Cardiac fibroblast (primary cell): ENCODE results near the gene CFAP20DC.
"Not testable (repeated sequence)": the region's sequence is repeated elsewhere in the genome, so short reads cannot be mapped to it uniquely, and the experiment has no call there.

Experiments used
- DNase-seq, 2 donors: peaks; one replicate each; pipeline versions ENCODE4 v3.0.0 to v3.0.0-alpha.2; 2010; ENCODE audit warnings: low read depth in 2 of 2
- H3K4me3 ChIP-seq, 2 donors: replicated peaks in 1 of 2; 1 replicate in 1 of 2; 2 replicates in 1 of 2; pipeline ENCODE4 v1.5.1; 2011; ENCODE audit warnings: low read depth in 2 of 2, low read length in 2 of 2, mild to moderate bottlenecking in 2 of 2, moderate library complexity in 1 of 2
- TF ChIP-seq, protein P1 (sequence below): IDR thresholded peaks from one replicate; pipeline ENCODE4 v1.5.1; 2011; ENCODE audit warnings: low read depth, mild to moderate bottlenecking, low read length, inconsistent platforms

Gene CFAP20DC

GRCh38 chr3:58698246-58698645 is 351.6 kb downstream of the CFAP20DC start:
- no peak for DNase-seq
- TF ChIP-seq, protein P1, sequence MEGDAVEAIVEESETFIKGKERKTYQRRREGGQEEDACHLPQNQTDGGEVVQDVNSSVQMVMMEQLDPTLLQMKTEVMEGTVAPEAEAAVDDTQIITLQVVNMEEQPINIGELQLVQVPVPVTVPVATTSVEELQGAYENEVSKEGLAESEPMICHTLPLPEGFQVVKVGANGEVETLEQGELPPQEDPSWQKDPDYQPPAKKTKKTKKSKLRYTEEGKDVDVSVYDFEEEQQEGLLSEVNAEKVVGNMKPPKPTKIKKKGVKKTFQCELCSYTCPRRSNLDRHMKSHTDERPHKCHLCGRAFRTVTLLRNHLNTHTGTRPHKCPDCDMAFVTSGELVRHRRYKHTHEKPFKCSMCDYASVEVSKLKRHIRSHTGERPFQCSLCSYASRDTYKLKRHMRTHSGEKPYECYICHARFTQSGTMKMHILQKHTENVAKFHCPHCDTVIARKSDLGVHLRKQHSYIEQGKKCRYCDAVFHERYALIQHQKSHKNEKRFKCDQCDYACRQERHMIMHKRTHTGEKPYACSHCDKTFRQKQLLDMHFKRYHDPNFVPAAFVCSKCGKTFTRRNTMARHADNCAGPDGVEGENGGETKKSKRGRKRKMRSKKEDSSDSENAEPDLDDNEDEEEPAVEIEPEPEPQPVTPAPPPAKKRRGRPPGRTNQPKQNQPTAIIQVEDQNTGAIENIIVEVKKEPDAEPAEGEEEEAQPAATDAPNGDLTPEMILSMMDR: no peak
- H3K4me3 ChIP-seq: no peak overlapping the region

GRCh38 chr3:58697561-58697960 is 352.3 kb downstream of the CFAP20DC start:
- no peak for DNase-seq
- TF ChIP-seq, protein P1: no peak
- H3K4me3 ChIP-seq: no peak overlapping the region

DNA sequence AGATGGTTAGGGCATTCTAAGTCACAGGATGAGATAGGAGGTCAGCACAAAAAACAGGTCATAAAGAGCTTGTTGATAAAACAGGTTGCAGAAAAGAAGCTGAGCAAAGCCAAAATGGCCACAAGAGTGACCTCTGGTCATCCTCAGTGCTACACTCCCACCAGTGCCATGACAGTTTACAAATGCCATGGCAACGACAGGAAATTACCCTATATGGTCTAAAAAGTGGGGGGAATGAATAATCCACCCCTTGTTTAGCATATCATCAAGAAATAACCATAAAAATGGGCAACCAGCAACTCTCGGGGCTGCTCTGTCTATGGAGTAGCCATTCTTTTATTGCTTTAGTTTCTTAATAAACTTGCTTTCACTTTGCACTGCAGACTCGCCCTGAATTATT is 353.0 kb downstream of the CFAP20DC start:
- not testable (repeated sequence) for DNase-seq, H3K4me3 ChIP-seq

- no peak overlapping the region for H3K4me3 ChIP-seq
- DNase-seq: no peak
- TF ChIP-seq, protein P1: no peak
These were observed 353.7 kb downstream of the CFAP20DC start for GRCh38 chr3:58696093-58696492.

GRCh38 chr3:58695284-58695683 is 354.5 kb downstream of the CFAP20DC start:
- H3K4me3 ChIP-seq, DNase-seq: not testable (repeated sequence)

GRCh38 chr3:58693940-58694850 is 355.6 kb downstream of the CFAP20DC start:
- no peak for DNase-seq
- no peak overlapping the region for H3K4me3 ChIP-seq
- TF ChIP-seq, protein P1: no peak

GRCh38 chr3:58692484-58692883 is 357.3 kb downstream of the CFAP20DC start:
- DNase-seq: no peak
- TF ChIP-seq, protein P1: no peak
- no peak overlapping the region for H3K4me3 ChIP-seq
